HCEC 1CT (cell line): ENCODE results near the gene RGS7BP.

Experiments
- DNase-seq: peaks from one replicate; pipeline ENCODE4 v3.0.0-alpha.2; 2017

RGS7BP gene

GRCh38 chr5:64566310-64566916, 60.6 kb downstream of the RGS7BP start:
- no peak for DNase-seq

GRCh38 chr5:64569858-64570257, 64.0 kb downstream of the RGS7BP start:
- DNase-seq, result no peak

GRCh38 chr5:64570395-64570996, 64.7 kb downstream of the RGS7BP start:
- DNase-seq, result no peak

GRCh38 chr5:64575561-64575960, 69.7 kb downstream of the RGS7BP start:
- DNase-seq, result no peak

- no peak for DNase-seq
These were observed 70.4 kb downstream of the RGS7BP start for GRCh38 chr5:64576250-64576649.

- no peak for DNase-seq
These were observed 79.8 kb downstream of the RGS7BP start for GRCh38 chr5:64585646-64586045.

- DNase-seq, result no peak
These were observed 81.6 kb downstream of the RGS7BP start for GRCh38 chr5:64587370-64587769.

GRCh38 chr5:64592730-64593341, 87.0 kb downstream of the RGS7BP start:
- no peak for DNase-seq

- no peak for DNase-seq
These were observed 88.2 kb downstream of the RGS7BP start for GRCh38 chr5:64594025-64594424.

GRCh38 chr5:64594601-64595000, 88.8 kb downstream of the RGS7BP start:
- DNase-seq, result no peak

GRCh38 chr5:64595031-64595855, 89.4 kb downstream of the RGS7BP start:
- DNase-seq, result no peak

GRCh38 chr5:64599226-64599625, 93.4 kb downstream of the RGS7BP start:
- no peak for DNase-seq

GRCh38 chr5:64603676-64604075, 97.9 kb downstream of the RGS7BP start:
- DNase-seq, result no peak

GRCh38 chr5:64606926-64607325, 101.1 kb downstream of the RGS7BP start:
- no peak for DNase-seq

- peak; percentile 38 for DNase-seq
These were observed 106.6 kb downstream of the RGS7BP start for GRCh38 chr5:64612344-64612961.

GRCh38 chr5:64615895-64616294, 110.1 kb downstream of the RGS7BP start:
- DNase-seq, result no peak

- DNase-seq, result no peak
These were observed 113.8 kb downstream of the RGS7BP start for GRCh38 chr5:64619609-64620008.

- DNase-seq, result no peak
These were observed 117.2 kb downstream of the RGS7BP start for GRCh38 chr5:64622991-64623390.

GRCh38 chr5:64625678-64626077, 119.9 kb downstream of the RGS7BP start:
- peak; percentile 41 for DNase-seq

- no peak for DNase-seq
These were observed 123.1 kb downstream of the RGS7BP start for GRCh38 chr5:64628901-64629300.

GRCh38 chr5:64629841-64630240, 124.0 kb downstream of the RGS7BP start:
- DNase-seq, result no peak

- DNase-seq, result peak; percentile 14
These were observed 126.4 kb downstream of the RGS7BP start for GRCh38 chr5:64632251-64632650.

GRCh38 chr5:64634997-64635686, 129.3 kb downstream of the RGS7BP start:
- DNase-seq, result peak; percentile 19
